ENCODE results near the gene MTOR. TPM values are rescaled to one million over a fixed set of nuclear protein-coding genes. Genes with fewer than 3 reads are reported as not detected.

The MTOR gene
- total RNA-seq, 1 experiment from 2014 or later, result 48.0 TPM

Other genes with a start within 250 kb of the MTOR start
- gene TARDBP, start 249.9 kb downstream of the MTOR start, total RNA-seq (2014; rRNA removed), result 78.5 and 102 TPM in 2 replicates
- gene MASP2, start 215.3 kb downstream of the MTOR start, total RNA-seq (2014; rRNA removed), result 0.26 and 0.92 TPM in 2 replicates
- gene SRM, start 202.5 kb downstream of the MTOR start, total RNA-seq (2014; rRNA removed), result 151 and 290 TPM in 2 replicates
- 95.9 and 96.3 TPM in 2 replicates for gene EXOSC10, start 162.7 kb downstream of the MTOR start, total RNA-seq (2014; rRNA removed)
- not detected in 2 replicates for gene ANGPTL7, start 73.2 kb downstream of the MTOR start, total RNA-seq (2014; rRNA removed)
- gene UBIAD1, start 10.6 kb upstream of the MTOR start, total RNA-seq (2014; rRNA removed), result 14.5 and 14.8 TPM in 2 replicates
- gene DISP3, start 216.6 kb upstream of the MTOR start, total RNA-seq (2014; rRNA removed), result 0.35 and 0.40 TPM in 2 replicates